ENCODE results near the gene KRT5.

KRT5 gene

DNA sequence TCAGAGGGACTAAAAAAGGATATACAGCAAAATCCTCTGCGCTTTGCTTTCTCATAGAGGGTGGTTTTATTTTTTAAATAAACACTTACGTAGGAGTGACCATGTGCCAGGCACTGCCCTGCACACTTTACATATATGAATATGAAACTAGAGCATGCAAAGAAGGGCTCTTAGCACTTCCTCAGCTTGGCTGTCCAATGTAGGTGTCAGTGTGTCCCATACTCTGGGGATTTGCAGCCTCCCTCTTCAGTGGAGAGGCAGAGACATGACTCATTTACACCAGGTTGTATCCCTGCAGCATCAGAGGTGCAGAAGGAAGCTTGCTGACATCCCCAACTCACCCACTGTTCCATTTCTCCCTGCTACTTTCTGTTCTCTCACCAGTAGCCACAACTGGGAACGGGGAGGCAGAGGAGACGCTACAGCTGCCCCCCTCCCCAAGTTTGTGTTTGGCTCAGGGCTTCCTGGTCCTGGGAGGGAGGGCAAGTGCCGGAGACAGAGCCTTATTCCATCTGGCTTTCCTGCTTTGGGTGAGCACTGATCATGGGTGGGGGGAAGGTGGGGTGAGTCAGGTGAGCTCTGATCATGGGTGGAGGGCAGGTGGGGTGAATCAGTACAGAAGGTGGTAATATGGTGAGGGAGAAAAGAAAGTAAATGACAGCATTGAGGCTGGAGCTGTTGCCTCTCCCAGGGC lies 4.9 kb upstream of the KRT5 start:
- no peak for DNase-seq (ENCODE audit: low read depth in 1 of 2, low spot score in 1 of 2)
- TF ChIP-seq POLR2AphosphoS5 (IDR thresholded peaks at IDR 0.05; ENCODE audit: low read depth): no peak
- TF ChIP-seq SPI1 (IDR thresholded peaks at IDR 0.05; ENCODE audit: borderline replicate concordance, low read depth): no peak

GRCh38 chr12:52524241-52524897 lies 4.2 kb upstream of the KRT5 start:
- H3K4me3 ChIP-seq (replicated peaks; ENCODE audit: insufficient read depth, low read length): no peak overlapping the region
- TF ChIP-seq GABPA (IDR thresholded peaks at IDR 0.05; ENCODE audit: low read depth) (no peak), SPI1 (IDR thresholded peaks at IDR 0.05; ENCODE audit: borderline replicate concordance, low read depth) (no peak), POLR2AphosphoS5 (IDR thresholded peaks at IDR 0.05; ENCODE audit: low read depth) (no peak), REST (IDR thresholded peaks at IDR 0.05; ENCODE audit: insufficient replicate concordance, low read depth) (no peak)
- TF ChIP-seq, protein P1, sequence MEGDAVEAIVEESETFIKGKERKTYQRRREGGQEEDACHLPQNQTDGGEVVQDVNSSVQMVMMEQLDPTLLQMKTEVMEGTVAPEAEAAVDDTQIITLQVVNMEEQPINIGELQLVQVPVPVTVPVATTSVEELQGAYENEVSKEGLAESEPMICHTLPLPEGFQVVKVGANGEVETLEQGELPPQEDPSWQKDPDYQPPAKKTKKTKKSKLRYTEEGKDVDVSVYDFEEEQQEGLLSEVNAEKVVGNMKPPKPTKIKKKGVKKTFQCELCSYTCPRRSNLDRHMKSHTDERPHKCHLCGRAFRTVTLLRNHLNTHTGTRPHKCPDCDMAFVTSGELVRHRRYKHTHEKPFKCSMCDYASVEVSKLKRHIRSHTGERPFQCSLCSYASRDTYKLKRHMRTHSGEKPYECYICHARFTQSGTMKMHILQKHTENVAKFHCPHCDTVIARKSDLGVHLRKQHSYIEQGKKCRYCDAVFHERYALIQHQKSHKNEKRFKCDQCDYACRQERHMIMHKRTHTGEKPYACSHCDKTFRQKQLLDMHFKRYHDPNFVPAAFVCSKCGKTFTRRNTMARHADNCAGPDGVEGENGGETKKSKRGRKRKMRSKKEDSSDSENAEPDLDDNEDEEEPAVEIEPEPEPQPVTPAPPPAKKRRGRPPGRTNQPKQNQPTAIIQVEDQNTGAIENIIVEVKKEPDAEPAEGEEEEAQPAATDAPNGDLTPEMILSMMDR (IDR thresholded peaks at IDR 0.05; ENCODE audit: insufficient read depth, low read length): no peak
- no peak for DNase-seq (ENCODE audit: low read depth in 1 of 2, low spot score in 1 of 2)
- no peaks in the 10 kb centered on the region for H3K27me3 ChIP-seq (ENCODE audit: insufficient read depth, poor library complexity, severe bottlenecking)
- H3K27ac ChIP-seq (replicated peaks): no peak overlapping the region

More for the DNA sequence above, 4.9 kb upstream of the KRT5 start:
- H3K4me3 ChIP-seq (replicated peaks; ENCODE audit: insufficient read depth, low read length): no peak overlapping the region
- no peak overlapping the region for H3K27ac ChIP-seq (replicated peaks)
- H3K27me3 ChIP-seq (ENCODE audit: insufficient read depth, poor library complexity, severe bottlenecking): no peaks in the 10 kb centered on the region

GRCh38 chr12:52523824-52524223 lies 3.6 kb upstream of the KRT5 start:
- Histone ChIP-seq H3K27ac (replicated peaks) (no peak overlapping the region), H3K27me3 (ENCODE audit: insufficient read depth, poor library complexity, severe bottlenecking) (no peaks in the 10 kb centered on the region), H3K4me3 (replicated peaks; ENCODE audit: insufficient read depth, low read length) (no peak overlapping the region)
- TF ChIP-seq REST (IDR thresholded peaks at IDR 0.05; ENCODE audit: insufficient replicate concordance, low read depth) (no peak), SPI1 (IDR thresholded peaks at IDR 0.05; ENCODE audit: borderline replicate concordance, low read depth) (no peak), GABPA (IDR thresholded peaks at IDR 0.05; ENCODE audit: low read depth) (no peak), POLR2AphosphoS5 (IDR thresholded peaks at IDR 0.05; ENCODE audit: low read depth) (no peak)
- TF ChIP-seq, protein P1 (IDR thresholded peaks at IDR 0.05; ENCODE audit: insufficient read depth, low read length): no peak
- DNase-seq (ENCODE audit: low read depth in 1 of 2, low spot score in 1 of 2): no peak

DNA sequence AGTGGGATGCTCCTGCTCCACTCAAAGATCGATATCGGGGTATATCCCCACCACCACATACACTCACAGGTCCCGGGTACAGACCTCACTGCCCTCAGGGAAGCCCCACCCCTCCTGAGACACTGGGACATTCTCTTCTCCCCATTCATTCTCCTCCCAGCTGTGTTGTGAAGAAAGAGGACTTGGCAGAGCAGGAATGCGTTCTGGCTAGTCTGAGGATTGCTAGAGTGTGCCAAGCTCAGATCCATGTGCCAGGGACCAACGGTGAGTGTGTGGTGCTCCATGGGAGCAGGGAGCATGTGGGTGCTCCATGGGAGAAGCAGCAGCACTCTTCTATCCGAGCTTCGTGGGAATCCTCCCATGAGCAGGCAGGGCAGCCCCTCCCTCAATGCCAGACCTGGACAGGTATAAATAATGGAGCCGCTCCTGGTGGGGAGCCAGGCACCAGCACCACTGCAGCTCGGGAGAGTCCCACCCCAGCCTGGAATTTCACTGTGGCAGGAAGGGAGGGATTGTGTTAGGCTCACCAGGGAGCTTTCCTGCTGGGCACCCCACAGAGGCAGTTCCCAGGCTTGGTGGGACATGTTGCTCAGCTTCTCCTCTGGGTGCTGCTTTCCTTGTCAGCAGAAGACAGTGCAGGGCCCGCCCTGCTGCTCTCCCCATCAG lies 2.3 kb upstream of the KRT5 start:
- H3K27ac ChIP-seq (replicated peaks): no peak overlapping the region
- DNase-seq (ENCODE audit: low read depth in 1 of 2, low spot score in 1 of 2): no peak
- TF ChIP-seq REST (IDR thresholded peaks at IDR 0.05; ENCODE audit: insufficient replicate concordance, low read depth) (no peak), SPI1 (IDR thresholded peaks at IDR 0.05; ENCODE audit: borderline replicate concordance, low read depth) (no peak), POLR2AphosphoS5 (IDR thresholded peaks at IDR 0.05; ENCODE audit: low read depth) (no peak), GABPA (IDR thresholded peaks at IDR 0.05; ENCODE audit: low read depth) (no peak)
- TF ChIP-seq, protein P1 (IDR thresholded peaks at IDR 0.05; ENCODE audit: insufficient read depth, low read length): no peak

More for the DNA sequence above, 2.3 kb upstream of the KRT5 start:
- H3K27me3 ChIP-seq (ENCODE audit: insufficient read depth, poor library complexity, severe bottlenecking): no peaks in the 10 kb centered on the region
- no peak overlapping the region for H3K4me3 ChIP-seq (replicated peaks; ENCODE audit: insufficient read depth, low read length)

Data from HL-60 (cell line).